Sigmoid colon (tissue), 7 donors: Measurements from ENCODE around the gene USO1. TPM values are rescaled to one million over a fixed set of nuclear protein-coding genes. Genes with fewer than 3 reads are reported as not detected.

Experiments
- DNase-seq: peaks from one replicate; pipeline ENCODE4 v3.0.0-alpha.2; 2019
- H3K27ac ChIP-seq, 4 donors: fragments of 200-600 bp; sonication (generic); one replicate each; pipeline ENCODE4 v1.5.1; 2016 to 2019; ENCODE audit warnings: mild to moderate bottlenecking in 1 of 4
- H3K27me3 ChIP-seq, 3 donors: fragments of 200-600 bp; sonication (generic); one replicate each; pipeline ENCODE4 v1.5.1; 2019; ENCODE audit warnings: mild to moderate bottlenecking in 1 of 3
- H3K36me3 ChIP-seq, 4 donors: fragments of 200-600 bp; sonication (generic); one replicate each; pipeline ENCODE4 v1.5.1; 2016 to 2019
- H3K4me1 ChIP-seq, 4 donors: fragments of 200-600 bp; sonication (generic); one replicate each; pipeline ENCODE4 v1.5.1; 2017 to 2019
- H3K4me3 ChIP-seq, 4 donors: fragments of 200-600 bp; sonication (generic); one replicate each; pipeline ENCODE4 v1.5.1; 2017 to 2019; ENCODE audit warnings: mild to moderate bottlenecking in 2 of 4, moderate library complexity in 1 of 4
- H3K9me3 ChIP-seq, 4 donors: fragments of 200-600 bp in 3 of 4; sonication (generic) in 3 of 4; one replicate each; pipeline versions ENCODE4 v1.5.1 to v1.6.1; 2013 to 2019
- CTCF ChIP-seq, 4 experiments: fragments of 450-650 bp in 3 of 4; fragments of 200-600 bp in 1 of 4; IDR thresholded peaks; one replicate each; pipeline ENCODE4 v1.5.1; 2016 to 2019; ENCODE audit warnings: antibody characterized with exemption in 4 of 4, mild to moderate bottlenecking in 3 of 4, moderate library complexity in 2 of 4
- EP300 ChIP-seq, 4 donors: sonication (generic); formaldehyde crosslinking; IDR thresholded peaks; one replicate each; pipeline ENCODE4 v1.6.1; 2017; ENCODE audit warnings: antibody characterized with exemption in 4 of 4
- POLR2A ChIP-seq, 2 donors: fragments of 450-650 bp; IDR thresholded peaks; one replicate each; pipeline ENCODE4 v1.6.1; 2016; ENCODE audit warnings: antibody characterized with exemption in 2 of 2, mild to moderate bottlenecking in 2 of 2, moderate library complexity in 2 of 2
- POLR2AphosphoS5 ChIP-seq, 4 donors: sonication (generic); formaldehyde crosslinking; IDR thresholded peaks; one replicate each; pipeline ENCODE4 v1.6.1; 2017; ENCODE audit warnings: antibody characterized with exemption in 4 of 4
- WGBS, 2 donors: extraction: QIAGEN DNeasy Blood & Tissue Kit; methylation state at CpG; one replicate each; pipeline ENCODE4 v1.1.7; 2013; 5-methylcytosine and 5-hydroxymethylcytosine counted together
- intact Hi-C: fragments of 100-400 bp; cut with DNase I; formaldehyde crosslinking; loops from one replicate; pipeline ENCODE4 v1.15.1; 2023
- polyA plus RNA-seq, 3 donors: library from polyadenylated mRNA; stranded (reverse); fragments of 200-250 nt; gene quantifications; one replicate each; pipeline ENCODE4 v1.2.3, GENCODE V29; 2013
- total RNA-seq, 4 donors: library from RNA; depleted of rRNA; stranded (reverse); fragments of >200 nt; gene quantifications; one replicate each; pipeline ENCODE4 v1.1.0, GENCODE V29; 2016
- donor health status: healthy with polysubstance abuse.
- donor health status: Bipolar disorder and iron deficiency.
- donor health status: healthy.

USO1 gene
- total and polyA plus RNA-seq, 7 donors: 21.0 to 99.4 (median 66.5) TPM

- H3K9me3 ChIP-seq: no peaks in the 10 kb centered on the region
- intact Hi-C loops: no loop called here
- H3K27ac ChIP-seq: no peak overlapping the region
- H3K4me3 ChIP-seq: no peak overlapping the region
- WGBS, 2 donors: 95 to 96% methylated on average over 2 of the region's 2 CpGs
- H3K27me3 ChIP-seq: no peaks in the 10 kb centered on the region
- no peak for DNase-seq
- TF ChIP-seq POLR2A (IDR thresholded peaks at IDR 0.05) (no peak), POLR2AphosphoS5 (IDR thresholded peaks at IDR 0.05) (no peak)
- H3K4me1 ChIP-seq: peaks cover 0 to 3% (median 0%) of the 10 kb centered on the region in 4 donors
- peaks cover 9 to 27% (median 15%) of the 10 kb centered on the region in 4 donors for H3K36me3 ChIP-seq
Observed at GRCh38 chr4:75817901-75818300, 93.5 kb downstream of the USO1 start.

- H3K9me3 ChIP-seq: no peaks in the 10 kb centered on the region
- TF ChIP-seq EP300 (IDR thresholded peaks at IDR 0.05): no peak
- TF ChIP-seq POLR2AphosphoS5 (IDR thresholded peaks at IDR 0.05): no peak
- no peak for DNase-seq
- WGBS, 2 donors: 60 to 82% methylated on average over 4 of the region's 4 CpGs
- intact Hi-C loops: no loop called here
- peaks cover 0 to 3% (median 0%) of the 10 kb centered on the region in 4 donors for H3K4me1 ChIP-seq
- H3K4me3 ChIP-seq: no peak overlapping the region
- H3K27ac ChIP-seq: no peak overlapping the region
- H3K27me3 ChIP-seq: no peaks in the 10 kb centered on the region
- H3K36me3 ChIP-seq: peaks cover 9 to 15% (median 12%) of the 10 kb centered on the region in 4 donors
Observed at GRCh38 chr4:75819121-75819520, 94.7 kb downstream of the USO1 start.

GRCh38 chr4:75820197-75820596, 95.8 kb downstream of the USO1 start:
- peaks cover 0 to 3% (median 0%) of the 10 kb centered on the region in 4 donors for H3K4me1 ChIP-seq
- peaks cover 1 to 4% (median 3%) of the 10 kb centered on the region in 4 donors for H3K36me3 ChIP-seq
- intact Hi-C loops: no loop called here
- no peaks in the 10 kb centered on the region for H3K9me3 ChIP-seq
- 52 to 58% methylated on average over 2 of the region's 2 CpGs for WGBS, 2 donors
- H3K27me3 ChIP-seq: no peaks in the 10 kb centered on the region
- TF ChIP-seq EP300 (IDR thresholded peaks at IDR 0.05): no peak
- TF ChIP-seq POLR2AphosphoS5 (IDR thresholded peaks at IDR 0.05): no peak
- TF ChIP-seq CTCF (IDR thresholded peaks at IDR 0.05): no peak
- no peak for TF ChIP-seq POLR2A (IDR thresholded peaks at IDR 0.05)
- no peak overlapping the region for H3K27ac ChIP-seq
- DNase-seq: no peak
- no peak overlapping the region for H3K4me3 ChIP-seq

GRCh38 chr4:75820676-75821075, 96.3 kb downstream of the USO1 start:
- Histone ChIP-seq H3K27me3 (no peaks in the 10 kb centered on the region), H3K36me3 (no peaks in the 10 kb centered on the region), H3K9me3 (no peaks in the 10 kb centered on the region), H3K27ac (no peak overlapping the region), H3K4me1 (peaks cover 0 to 3% (median 0%) of the 10 kb centered on the region in 4 donors), H3K4me3 (no peak overlapping the region)
- WGBS, 2 donors: 90 to 92% methylated on average over 3 of the region's 3 CpGs
- TF ChIP-seq EP300 (IDR thresholded peaks at IDR 0.05) (no peak), POLR2A (IDR thresholded peaks at IDR 0.05) (no peak), POLR2AphosphoS5 (IDR thresholded peaks at IDR 0.05) (no peak), CTCF (IDR thresholded peaks at IDR 0.05) (no peak)
- intact Hi-C loops: no loop called here
- DNase-seq: no peak

GRCh38 chr4:75821216-75821615, 96.8 kb downstream of the USO1 start:
- no peak for TF ChIP-seq EP300 (IDR thresholded peaks at IDR 0.05)
- TF ChIP-seq POLR2A (IDR thresholded peaks at IDR 0.05): no peak
- no peak for TF ChIP-seq POLR2AphosphoS5 (IDR thresholded peaks at IDR 0.05)
- TF ChIP-seq CTCF (IDR thresholded peaks at IDR 0.05): no peak
- no peaks in the 10 kb centered on the region for H3K36me3 ChIP-seq
- intact Hi-C loops: no loop called here
- no peak overlapping the region for H3K27ac ChIP-seq
- H3K4me1 ChIP-seq: peaks cover 0 to 3% (median 0%) of the 10 kb centered on the region in 4 donors
- WGBS, 2 donors: 85 to 89% methylated on average over 3 of the region's 3 CpGs
- no peaks in the 10 kb centered on the region for H3K27me3 ChIP-seq
- H3K9me3 ChIP-seq: no peaks in the 10 kb centered on the region
- H3K4me3 ChIP-seq: no peak overlapping the region
- no peak for DNase-seq

GRCh38 chr4:75821966-75822365, 97.6 kb downstream of the USO1 start:
- TF ChIP-seq POLR2A (IDR thresholded peaks at IDR 0.05) (no peak), POLR2AphosphoS5 (IDR thresholded peaks at IDR 0.05) (no peak), EP300 (IDR thresholded peaks at IDR 0.05) (no peak), CTCF (IDR thresholded peaks at IDR 0.05) (no peak)
- Histone ChIP-seq H3K36me3 (no peaks in the 10 kb centered on the region), H3K27me3 (no peaks in the 10 kb centered on the region), H3K9me3 (no peaks in the 10 kb centered on the region), H3K4me1 (peaks cover 0 to 3% (median 0%) of the 10 kb centered on the region in 4 donors), H3K27ac (no peak overlapping the region), H3K4me3 (no peak overlapping the region)
- WGBS, 2 donors: 75 to 86% methylated on average over 5 of the region's 5 CpGs
- DNase-seq: no peak
- intact Hi-C loops: no loop called here
